ENCODE data around the gene COPS3.

DNA sequence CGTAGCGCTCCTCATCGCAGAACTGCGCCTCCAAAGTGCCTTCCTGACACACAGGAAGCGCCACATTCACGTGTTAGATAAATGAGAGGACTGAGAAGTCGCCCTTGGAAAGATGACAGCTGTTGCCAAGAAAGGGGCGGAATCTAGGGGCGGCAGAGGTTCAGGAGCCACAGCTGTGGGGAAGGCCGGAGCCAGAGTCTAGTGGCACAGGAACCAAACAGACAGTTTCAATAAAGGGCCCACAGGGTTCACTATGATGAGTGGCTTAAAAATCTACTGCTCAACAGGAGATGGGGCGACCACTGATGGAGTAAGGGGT lies 48.8 kb downstream of the COPS3 start:
- no peak for TF ChIP-seq POLR2A (IDR thresholded peaks at IDR 0.05)
- TF ChIP-seq, protein P1, sequence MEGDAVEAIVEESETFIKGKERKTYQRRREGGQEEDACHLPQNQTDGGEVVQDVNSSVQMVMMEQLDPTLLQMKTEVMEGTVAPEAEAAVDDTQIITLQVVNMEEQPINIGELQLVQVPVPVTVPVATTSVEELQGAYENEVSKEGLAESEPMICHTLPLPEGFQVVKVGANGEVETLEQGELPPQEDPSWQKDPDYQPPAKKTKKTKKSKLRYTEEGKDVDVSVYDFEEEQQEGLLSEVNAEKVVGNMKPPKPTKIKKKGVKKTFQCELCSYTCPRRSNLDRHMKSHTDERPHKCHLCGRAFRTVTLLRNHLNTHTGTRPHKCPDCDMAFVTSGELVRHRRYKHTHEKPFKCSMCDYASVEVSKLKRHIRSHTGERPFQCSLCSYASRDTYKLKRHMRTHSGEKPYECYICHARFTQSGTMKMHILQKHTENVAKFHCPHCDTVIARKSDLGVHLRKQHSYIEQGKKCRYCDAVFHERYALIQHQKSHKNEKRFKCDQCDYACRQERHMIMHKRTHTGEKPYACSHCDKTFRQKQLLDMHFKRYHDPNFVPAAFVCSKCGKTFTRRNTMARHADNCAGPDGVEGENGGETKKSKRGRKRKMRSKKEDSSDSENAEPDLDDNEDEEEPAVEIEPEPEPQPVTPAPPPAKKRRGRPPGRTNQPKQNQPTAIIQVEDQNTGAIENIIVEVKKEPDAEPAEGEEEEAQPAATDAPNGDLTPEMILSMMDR (IDR thresholded peaks at IDR 0.05) = no peak
